ENCODE data around the gene G6PC1.
"Not testable (repeated sequence)": the region's sequence is repeated elsewhere in the genome, so short reads cannot be mapped to it uniquely, and the experiment has no call there.

The G6PC1 gene

DNA sequence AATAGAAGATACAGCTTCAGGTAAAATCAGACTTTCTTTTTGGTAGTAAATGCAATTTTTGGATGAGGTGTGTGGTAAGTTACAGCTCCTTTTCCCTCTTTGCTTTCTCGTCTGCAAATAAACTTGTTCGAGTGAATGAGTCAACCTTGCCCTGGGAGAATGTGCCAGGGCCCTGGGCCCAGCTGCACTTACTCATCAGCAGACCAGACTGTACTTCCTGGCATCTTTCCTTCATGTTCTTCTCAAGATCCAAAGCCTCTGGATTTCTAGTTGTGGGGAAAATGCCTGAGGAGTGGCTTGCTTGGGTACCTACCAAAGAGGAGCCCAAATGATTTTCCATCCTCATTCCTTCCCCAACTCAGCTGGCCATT lies 5.4 kb upstream of the G6PC1 start:
- peak overlapping the region in 8 of 21 experiments; percentile 26 to 77 (median 46) for H3K27ac ChIP-seq

DNA sequence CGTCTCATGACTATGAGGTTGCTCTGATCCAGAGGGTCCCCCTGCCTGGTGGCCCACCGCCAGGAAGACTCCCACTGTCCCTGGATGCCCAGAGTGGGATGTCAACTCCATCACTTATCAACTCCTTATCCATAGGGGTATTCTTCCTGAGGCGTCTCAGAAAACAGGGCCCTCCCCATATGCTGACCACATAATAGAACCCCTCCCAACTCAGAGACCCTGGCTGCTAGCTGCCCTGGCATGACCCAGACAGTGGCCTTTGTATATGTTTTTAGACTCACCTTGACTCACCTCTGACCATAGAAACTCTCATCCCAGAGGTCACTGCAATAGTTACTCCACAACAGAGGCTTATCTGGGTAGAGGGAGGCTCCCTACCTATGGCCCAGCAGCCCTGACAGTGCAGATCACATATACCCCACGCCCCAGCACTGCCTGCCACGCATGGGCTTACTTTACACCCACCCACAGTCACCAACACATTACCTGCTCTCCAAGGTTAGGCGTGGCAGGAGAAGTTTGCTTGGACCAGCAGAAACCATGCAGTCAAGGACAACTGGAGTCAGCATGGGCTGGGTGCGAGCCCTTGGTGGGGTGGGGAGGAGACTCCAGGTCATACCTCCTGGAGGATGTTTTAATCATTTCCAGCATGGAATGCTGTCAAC lies 2.3 kb upstream of the G6PC1 start:
- Histone ChIP-seq H3K4me3 (no peak overlapping the region), H3K27ac (no peak overlapping the region)

More for the DNA sequence above, 5.4 kb upstream of the G6PC1 start:
- no peak overlapping the region for H3K4me3 ChIP-seq

DNA sequence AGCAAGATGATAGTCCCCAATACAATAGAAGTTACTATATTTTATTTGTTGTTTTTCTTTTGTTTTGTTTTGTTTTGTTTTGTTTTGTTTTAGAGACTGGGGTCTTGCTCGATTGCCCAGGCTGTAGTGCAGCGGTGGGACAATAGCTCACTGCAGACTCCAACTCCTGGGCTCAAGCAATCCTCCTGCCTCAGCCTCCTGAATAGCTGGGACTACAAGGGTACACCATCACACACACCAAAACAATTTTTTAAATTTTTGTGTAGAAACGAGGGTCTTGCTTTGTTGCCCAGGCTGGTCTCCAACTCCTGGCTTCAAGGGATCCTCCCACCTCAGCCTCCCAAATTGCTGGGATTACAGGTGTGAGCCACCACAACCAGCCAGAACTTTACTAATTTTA lies 618 bp upstream of the G6PC1 start:
- not testable (repeated sequence) for H3K4me3 ChIP-seq, H3K27ac ChIP-seq

DNA sequence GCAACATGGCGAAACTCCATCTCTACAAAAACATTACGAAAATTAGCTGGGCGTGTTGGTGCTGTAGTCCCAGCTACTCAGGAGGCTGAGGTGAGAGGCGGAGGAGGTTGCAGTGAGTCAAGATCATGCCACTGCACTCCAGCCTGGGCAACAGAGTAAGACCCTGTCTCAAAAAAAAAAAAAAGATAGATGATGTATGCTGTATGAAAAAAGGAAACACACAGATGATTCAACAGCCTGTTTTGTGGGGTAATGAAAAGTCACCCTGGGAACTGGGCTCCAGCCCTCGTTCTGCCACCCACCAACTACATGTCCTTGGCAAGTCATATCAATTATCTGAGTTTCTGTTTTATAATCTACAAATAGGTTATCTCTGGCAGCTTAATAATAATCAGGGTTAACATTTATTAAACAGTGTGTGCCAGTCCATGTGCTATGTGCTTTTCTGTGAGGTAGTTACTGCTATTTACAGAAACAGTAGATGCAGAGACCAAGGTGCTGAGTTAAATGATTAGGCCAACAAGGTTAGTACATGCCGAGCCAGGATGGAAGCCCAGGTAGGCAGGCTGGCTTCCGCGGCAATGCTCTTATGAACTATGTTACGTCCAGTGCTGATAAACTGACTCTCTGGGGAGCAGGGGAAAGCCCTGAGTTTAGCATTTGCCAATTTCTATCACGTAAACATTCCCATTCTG lies 1.1 kb downstream of the G6PC1 start:
- no peak overlapping the region for H3K4me3 ChIP-seq

DNA sequence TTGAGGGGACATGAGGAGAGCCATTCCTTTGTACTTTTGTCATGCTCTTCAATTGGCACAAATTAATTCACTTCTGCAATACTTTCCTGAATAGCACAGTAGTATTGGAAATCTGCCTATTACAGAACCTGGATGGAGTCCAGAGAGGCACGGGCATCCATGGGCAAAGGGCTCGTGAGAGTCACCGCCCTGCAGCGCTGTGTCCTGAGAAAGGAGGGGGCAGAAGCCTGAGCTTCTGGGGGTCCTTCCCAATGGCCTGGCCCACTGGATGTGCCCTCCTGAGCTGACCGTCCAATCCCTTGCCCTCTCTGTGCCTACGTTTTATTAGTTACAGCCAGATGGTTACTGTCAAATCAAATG lies 3.5 kb downstream of the G6PC1 start:
- no peak overlapping the region for H3K27ac ChIP-seq
- H3K4me3 ChIP-seq: no peak overlapping the region

More for the DNA sequence above, 1.1 kb downstream of the G6PC1 start:
- H3K27ac ChIP-seq: no peak overlapping the region

DNA sequence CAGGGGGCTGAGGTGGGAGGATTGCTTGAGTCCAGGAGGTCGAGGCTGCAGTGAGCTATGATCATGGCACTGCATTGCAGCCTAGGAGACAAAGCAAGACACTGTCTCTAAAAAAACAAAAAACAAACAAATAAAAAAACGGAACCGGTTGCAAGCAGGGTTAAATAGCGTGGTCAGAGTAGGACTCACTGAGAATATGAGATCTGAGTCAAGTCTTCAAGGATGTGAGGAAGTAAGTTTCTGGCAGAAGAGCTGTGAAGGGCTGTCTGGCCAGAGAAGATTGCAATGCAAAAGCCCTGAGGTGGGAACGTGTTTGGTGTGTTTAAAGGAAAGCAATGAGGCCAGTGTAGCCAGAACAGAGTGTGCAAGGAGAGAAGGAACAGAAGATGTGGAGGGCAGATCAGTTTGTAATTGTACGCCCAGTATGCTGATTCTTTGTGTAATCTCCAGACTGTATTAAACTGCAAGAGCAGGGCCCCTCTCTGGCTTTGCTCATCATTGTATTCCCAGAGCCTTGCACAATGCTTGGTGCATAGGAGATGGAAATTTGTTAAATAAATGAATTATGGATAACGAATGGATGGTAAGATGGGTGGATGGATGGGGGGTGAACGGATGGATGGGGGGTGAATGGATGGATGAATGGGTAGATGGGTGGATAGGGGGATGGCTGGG lies 6.3 kb downstream of the G6PC1 start:
- Histone ChIP-seq H3K4me3 (no peak overlapping the region), H3K27ac (no peak overlapping the region)

DNA sequence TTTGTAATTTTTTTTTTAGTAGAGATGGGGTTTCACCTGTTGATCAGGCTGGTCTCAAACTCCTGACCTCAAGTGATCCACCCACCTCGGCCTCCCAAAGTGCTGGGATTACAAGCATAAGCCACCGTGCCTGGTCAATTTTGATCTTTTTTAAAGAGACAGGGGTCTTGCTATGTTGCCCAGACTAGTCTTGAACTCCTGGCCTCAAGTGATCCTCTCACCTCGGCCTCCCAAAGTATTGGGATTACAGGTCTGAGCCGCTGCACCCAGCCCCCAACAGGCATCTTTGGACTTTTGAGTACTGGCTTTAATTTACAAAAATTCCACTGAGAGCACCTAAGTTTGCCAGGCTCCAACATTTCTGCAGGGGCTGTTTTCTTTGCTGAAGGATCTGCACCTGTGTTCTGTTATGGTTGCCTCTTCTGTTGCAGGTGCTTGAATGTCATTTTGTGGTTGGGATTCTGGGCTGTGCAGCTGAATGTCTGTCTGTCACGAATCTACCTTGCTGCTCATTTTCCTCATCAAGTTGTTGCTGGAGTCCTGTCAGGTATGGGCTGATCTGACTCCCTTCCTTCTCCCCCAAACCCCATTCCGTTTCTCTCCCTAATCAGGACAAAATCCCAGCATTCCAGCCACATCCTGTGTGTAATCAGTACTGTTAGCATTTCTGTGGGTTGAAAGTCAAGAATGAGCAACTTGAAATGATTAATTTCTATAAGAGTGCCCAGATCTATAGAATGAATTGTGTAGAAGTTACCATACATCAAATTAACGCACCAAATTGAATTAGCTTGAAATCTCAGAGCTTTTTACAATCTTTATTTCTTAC lies 8.5 kb downstream of the G6PC1 start:
- Histone ChIP-seq H3K4me3 (no peak overlapping the region), H3K27ac (no peak overlapping the region)

DNA sequence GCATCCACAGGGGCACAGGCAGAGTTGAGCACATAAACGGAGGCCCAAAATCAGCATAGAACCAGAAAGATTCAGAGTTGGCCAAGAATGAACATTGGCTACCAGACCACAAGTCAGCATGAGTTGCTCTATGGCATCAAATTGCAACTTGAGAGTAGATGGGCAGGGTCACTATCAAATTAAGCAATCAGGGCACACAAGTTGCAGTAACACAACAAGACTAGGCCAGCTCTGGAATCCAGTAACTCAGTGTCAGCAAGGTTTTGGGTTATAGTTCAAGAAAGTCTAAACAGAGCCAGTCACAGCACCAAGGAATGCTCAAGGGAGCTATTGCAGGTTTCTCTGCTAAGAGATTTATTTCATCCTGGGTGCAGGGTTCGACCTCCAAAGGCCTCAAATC lies 12.9 kb downstream of the G6PC1 start:
- Histone ChIP-seq H3K27ac (no peak overlapping the region), H3K4me3 (no peak overlapping the region)

DNA sequence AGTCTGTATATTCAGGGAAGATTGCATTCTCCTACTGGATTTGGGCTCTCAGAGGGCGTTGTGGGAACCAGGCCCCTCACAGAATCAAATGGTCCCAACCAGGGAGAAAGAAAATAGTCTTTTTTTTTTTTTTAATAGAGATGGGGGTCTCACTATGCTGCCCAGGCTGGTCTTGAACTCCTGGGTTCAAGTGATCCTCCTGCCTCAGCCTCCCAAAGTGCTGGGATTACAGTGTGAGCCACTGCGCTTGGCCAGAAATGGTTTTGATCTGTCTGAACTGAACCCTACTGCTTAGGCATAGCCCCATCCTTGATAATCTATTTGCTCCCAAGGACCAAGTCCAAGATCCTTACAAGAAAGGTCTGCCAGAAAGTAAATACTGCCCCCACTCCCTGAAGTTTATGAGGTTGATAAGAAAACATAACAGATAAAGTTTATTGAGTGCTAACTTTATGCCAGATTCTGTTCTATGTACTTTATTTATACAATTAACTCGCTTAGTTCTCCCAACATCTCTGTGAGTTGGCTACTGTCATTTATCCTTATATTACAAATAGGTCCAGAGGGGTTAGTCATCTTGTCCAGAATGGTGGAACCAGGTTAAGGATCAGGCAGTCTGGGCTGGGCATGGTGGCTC lies 13.5 kb downstream of the G6PC1 start:
- Histone ChIP-seq H3K27ac (no peak overlapping the region), H3K4me3 (no peak overlapping the region)

DNA sequence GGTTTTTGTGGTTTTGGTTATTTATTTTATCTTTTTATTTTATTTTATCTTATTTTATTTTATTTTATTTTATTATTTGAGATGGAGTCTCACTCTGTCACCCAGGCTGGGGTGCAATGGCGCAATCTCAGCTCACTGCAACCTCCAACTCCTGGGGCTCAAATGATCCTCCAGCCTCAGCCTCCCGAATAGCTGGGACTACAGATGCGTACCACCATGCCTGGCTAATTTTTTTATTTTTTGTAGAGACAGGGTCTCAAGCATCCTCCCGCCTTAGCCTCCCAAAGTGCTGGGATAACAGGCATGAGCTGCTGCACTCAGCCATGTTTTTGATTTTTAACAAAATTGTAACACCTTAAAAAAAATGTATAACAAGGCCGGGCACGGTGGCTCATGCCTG lies 14.7 kb downstream of the G6PC1 start:
- not testable (repeated sequence) for H3K27ac ChIP-seq, H3K4me3 ChIP-seq

DNA sequence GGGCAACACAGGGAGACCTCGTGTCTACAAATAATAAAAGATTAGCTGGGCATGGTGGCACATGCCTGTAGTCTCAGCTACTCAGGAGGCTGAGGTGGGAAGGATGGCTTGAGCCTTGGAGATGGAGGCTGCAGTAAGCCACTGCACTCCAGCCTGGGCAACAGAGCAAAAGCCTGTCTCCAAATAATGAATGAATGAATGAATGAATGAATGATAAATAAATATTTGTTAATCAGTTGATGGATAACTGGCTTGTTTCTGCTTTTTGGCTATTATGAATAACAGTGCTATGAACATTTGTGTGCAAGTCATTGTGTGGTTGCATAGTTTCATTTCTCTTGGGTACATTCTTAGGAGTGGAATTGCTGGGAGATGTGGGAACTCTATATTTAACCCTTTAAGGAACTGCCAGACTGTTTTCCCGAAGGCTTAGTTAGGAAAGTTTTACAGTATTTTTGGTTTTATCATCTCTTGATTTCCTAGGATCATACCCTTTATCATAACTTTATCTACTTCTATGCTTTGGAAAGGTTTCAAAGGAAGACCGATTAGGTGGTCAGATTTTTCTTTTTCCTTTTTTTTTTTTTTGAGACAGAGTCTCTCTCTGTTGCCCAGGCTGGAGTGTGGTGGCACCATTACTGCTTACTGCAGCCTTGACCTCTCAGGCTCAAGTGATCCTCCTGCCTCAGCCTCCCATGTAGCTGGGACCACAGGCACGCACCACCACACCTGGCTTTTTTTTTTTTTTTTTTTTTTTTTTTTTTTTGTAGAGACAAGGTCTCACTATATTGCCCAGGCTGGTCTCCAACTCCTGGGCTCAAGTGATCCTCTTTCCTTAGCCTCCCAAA lies 16.0 kb downstream of the G6PC1 start:
- not testable (repeated sequence) for H3K4me3 ChIP-seq, H3K27ac ChIP-seq

DNA sequence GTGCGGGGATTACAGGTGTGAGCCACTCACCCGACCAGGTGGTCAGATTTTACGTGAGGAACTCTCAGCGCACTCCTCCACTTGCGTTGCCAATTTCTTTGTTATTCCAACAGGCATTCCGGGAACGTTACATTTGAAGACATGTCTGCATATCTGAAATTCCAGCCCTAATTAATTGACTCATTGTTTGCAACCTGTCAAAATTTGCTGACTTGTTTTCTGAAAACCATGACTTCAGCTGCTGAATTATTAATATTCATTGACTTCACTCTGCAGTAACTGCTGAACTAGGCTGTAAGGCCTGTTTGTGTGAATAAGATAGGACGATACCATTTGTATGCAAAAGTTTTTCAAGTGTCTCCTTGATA lies 16.6 kb downstream of the G6PC1 start:
- H3K27ac ChIP-seq: peak overlapping the region in 1 of 21 experiments; percentile 2

DNA sequence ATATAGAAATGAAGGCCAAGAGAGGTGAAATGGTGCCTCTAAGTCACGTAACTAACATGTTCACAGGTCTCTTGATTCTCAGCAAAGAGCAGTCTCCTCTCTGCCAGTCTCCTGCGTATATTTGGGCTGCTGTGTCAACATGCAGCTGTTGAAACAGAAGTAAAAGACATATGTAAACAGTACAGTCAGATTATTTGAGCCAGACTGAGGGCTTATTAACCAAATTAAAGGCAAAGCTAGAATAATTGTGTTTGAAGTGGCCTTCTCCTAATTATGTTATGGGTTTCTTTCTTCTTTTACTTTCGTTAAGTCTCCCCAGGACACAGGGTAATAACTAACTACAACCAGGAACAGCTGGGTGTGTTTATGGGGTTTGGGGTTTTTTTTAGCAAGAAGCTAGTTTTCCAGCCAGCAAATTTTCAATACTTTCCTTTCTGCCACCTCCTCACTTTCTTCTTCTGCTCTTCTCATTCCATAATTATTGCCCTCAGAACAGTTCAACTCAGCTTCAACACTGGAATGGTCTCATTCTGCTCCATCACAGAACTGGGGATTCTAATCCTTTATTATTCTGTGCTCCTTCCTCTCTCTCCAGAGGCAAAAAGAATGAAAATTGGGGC lies 18.4 kb downstream of the G6PC1 start:
- Histone ChIP-seq H3K27ac (no peak overlapping the region), H3K4me3 (no peak overlapping the region)

More for the DNA sequence above, 16.6 kb downstream of the G6PC1 start:
- no peak overlapping the region for H3K4me3 ChIP-seq

DNA sequence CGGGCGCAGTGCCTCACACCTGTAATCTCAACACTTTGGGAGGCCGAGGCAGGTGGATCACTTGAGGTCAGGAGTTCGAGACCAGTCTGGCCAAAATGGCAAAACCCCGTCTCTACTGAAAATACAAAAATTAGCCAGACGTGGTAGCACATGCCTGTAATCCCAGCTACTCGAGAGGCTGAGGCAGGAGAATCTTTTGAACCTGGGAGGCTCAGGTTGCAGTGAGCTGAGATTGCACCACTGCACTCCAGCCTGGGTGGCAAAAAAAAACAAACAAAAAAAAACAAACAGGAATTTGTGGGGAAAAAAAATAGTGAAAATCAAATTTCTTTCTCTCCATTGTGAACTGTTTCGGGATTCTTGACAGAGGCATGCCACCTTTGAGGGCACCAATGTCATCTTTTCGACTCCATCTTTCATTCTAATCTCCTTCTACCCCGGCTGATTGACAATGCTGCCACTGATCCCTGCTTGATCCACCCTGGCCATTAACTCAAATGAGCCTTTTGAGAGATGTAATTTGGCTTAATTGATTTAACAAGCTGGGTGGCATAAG lies 19.0 kb downstream of the G6PC1 start:
- H3K4me3 ChIP-seq, H3K27ac ChIP-seq: not testable (repeated sequence)

DNA sequence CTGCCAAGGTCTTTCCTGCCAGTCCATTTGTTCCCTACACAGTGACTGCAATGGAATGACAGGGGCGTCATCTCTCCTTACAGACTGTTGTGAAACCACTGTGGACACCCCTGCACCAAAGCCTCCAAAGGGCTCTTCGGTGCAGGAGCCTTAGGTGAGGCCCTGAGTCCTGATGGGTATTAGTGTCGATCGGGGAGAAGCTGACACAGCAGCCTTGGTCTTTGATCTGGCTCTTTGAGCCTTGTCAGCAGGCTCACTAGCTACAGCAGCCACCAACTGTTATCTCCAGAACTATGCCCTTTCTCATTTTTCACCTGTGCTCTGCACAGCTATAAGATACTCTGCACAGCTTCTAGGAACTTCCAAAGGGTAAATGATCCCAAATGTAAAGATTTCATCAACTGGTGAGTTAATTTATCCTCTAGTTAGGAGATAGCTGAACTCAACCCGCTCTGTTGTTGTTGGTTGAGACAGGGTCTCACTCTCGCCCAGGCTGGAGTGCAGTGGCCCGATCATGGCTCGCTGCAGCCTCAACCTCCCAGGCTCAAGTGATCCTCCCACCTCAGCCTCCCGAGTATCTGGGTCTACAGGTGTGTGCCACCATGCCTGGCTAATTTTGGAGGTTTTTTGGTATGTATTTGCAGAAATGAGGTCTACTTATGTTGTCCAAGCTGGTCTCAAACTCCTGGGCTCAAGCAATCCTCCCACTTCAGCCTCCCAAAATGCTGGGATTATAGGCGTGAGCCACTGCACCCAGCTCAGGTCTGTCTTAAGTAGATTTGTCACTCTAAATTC lies 19.7 kb downstream of the G6PC1 start:
- no peak overlapping the region for H3K4me3 ChIP-seq

DNA sequence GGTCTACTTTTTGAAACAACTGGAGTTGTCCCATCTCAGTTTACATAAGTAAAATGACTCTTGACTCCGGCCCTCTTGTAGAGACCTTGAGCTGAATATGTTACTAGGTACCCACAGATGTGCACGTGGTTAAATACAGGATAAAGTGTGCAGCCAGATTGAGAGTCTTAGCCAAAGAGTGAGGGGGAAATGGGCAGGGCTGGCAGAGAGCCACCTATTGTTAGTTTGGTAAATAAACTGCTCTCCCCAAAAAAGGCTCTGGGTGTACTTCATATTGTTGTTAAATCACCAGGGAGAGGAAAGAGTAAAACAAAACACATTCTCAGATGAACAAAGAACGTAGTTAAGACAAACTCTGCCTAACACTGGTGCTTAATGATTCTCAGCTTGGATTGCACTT lies 20.3 kb downstream of the G6PC1 start:
- Histone ChIP-seq H3K27ac (peak overlapping the region in 4 of 21 experiments; percentile 39 to 81 (median 46)), H3K4me3 (no peak overlapping the region)

More for the DNA sequence above, 19.7 kb downstream of the G6PC1 start:
- H3K27ac ChIP-seq: peak overlapping the region in 3 of 21 experiments; percentile 11 to 48 (median 45)

DNA sequence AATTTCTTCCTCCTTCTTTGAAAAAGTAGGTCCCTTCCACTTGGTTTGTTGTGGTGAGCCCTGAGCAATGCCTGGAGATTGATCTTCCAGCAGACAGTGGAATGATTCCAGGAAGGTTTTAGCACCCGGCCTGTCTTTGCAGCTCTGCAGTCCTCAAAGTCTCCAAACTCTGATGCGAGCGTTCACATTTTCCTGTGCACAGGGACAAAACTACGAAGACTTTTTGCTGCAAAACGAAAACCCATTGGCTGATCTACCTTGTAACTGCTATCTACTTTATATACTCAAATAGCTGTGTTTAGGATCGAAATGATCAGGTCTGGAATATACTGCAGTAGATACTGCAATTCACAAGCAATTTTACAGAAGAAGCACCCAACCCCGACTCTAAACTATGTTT lies 21.7 kb downstream of the G6PC1 start:
- no peak overlapping the region for H3K4me3 ChIP-seq
- H3K27ac ChIP-seq: peak overlapping the region in 2 of 21 experiments; percentile 39 to 81

Data from skin epidermis (tissue), 12 donors.